H9 (cell line): Measurements from ENCODE around the gene USP8. TPM values are rescaled to one million over a fixed set of nuclear protein-coding genes. Genes with fewer than 3 reads are reported as not detected.

Source experiments
- DNase-seq: peaks from one replicate; pipeline ENCODE4 v3.0.0-alpha.2; 2017
- H2AFZ ChIP-seq: one replicate; pipeline ENCODE4 v1.6.1; 2013; ENCODE audit warnings: mild to moderate bottlenecking, low read length, control low read depth, moderate library complexity
- H2AK5ac ChIP-seq: 2 replicates; pipeline ENCODE4 v1.6.1; 2013; ENCODE audit warnings: low read length, control low read depth, mixed read lengths; ENCODE audit not compliant: insufficient read length
- H2BK120ac ChIP-seq: one replicate; pipeline ENCODE4 v1.6.1; 2013; ENCODE audit warnings: low read depth, mild to moderate bottlenecking, low read length, control low read depth, inconsistent platforms; ENCODE audit not compliant: poor library complexity, severe bottlenecking
- H2BK12ac ChIP-seq: 2 replicates; pipeline ENCODE4 v1.6.1; 2013; ENCODE audit warnings: low read length, control low read depth, mixed read lengths, low read depth; ENCODE audit not compliant: insufficient read length
- H2BK15ac ChIP-seq: 2 replicates; pipeline ENCODE4 v1.6.1; 2013; ENCODE audit warnings: low read depth, low read length, control low read depth
- H2BK20ac ChIP-seq: one replicate; pipeline ENCODE4 v1.6.1; 2013; ENCODE audit warnings: low read depth, mild to moderate bottlenecking, low read length, control low read depth, inconsistent platforms; ENCODE audit not compliant: poor library complexity, severe bottlenecking
- H2BK5ac ChIP-seq: 2 replicates; pipeline ENCODE4 v1.6.1; 2013; ENCODE audit warnings: low read length, control low read depth, mixed read lengths; ENCODE audit not compliant: insufficient read length
- H3K14ac ChIP-seq: 2 replicates; pipeline ENCODE4 v1.6.1; 2013; ENCODE audit warnings: low read length, control low read depth; ENCODE audit not compliant: insufficient read depth
- H3K18ac ChIP-seq: 2 replicates; pipeline ENCODE4 v1.6.1; 2013; ENCODE audit warnings: low read depth, mild to moderate bottlenecking, mixed read lengths, low read length, control low read depth; ENCODE audit not compliant: insufficient read length
- H3K23ac ChIP-seq: 2 replicates; pipeline ENCODE4 v1.6.1; 2013; ENCODE audit warnings: low read length, control low read depth, mixed read lengths, low read depth; ENCODE audit not compliant: insufficient read length
- H3K23me2 ChIP-seq: 2 replicates; pipeline ENCODE4 v1.6.1; 2013; ENCODE audit warnings: low read depth, mild to moderate bottlenecking, mixed read lengths, low read length, control low read depth; ENCODE audit not compliant: insufficient read length, poor library complexity, severe bottlenecking
- H3K27ac ChIP-seq: 2 replicates; pipeline ENCODE4 v1.5.1; 2013; ENCODE audit warnings: low read length, control low read depth, mixed read lengths, low read depth; ENCODE audit not compliant: insufficient read length
- H3K27me3 ChIP-seq: 2 replicates; pipeline ENCODE4 v1.6.1; 2013; ENCODE audit warnings: low read length, control low read depth, inconsistent platforms; ENCODE audit not compliant: insufficient read depth
- H3K4ac ChIP-seq: 2 replicates; pipeline ENCODE4 v1.6.1; 2013; ENCODE audit warnings: low read depth, mild to moderate bottlenecking, control low read depth, inconsistent platforms, low read length, moderate library complexity
- H3K4me1 ChIP-seq: 2 replicates; pipeline ENCODE4 v1.6.1; 2013; ENCODE audit warnings: low read length, control low read depth, inconsistent platforms; ENCODE audit not compliant: insufficient read depth
- H3K4me2 ChIP-seq: 2 replicates; pipeline ENCODE4 v1.6.1; 2013; ENCODE audit warnings: low read length, control low read depth, mixed read lengths; ENCODE audit not compliant: insufficient read length, insufficient read depth
- H3K56ac ChIP-seq: 2 replicates; pipeline ENCODE4 v1.6.1; 2013; ENCODE audit warnings: low read depth, mild to moderate bottlenecking, mixed read lengths, low read length, control low read depth; ENCODE audit not compliant: insufficient read length
- H3K79me1 ChIP-seq: 2 replicates; pipeline ENCODE4 v1.6.1; 2013; ENCODE audit warnings: low read depth, mild to moderate bottlenecking, moderate library complexity, low read length, control low read depth, inconsistent platforms; ENCODE audit not compliant: insufficient read depth, poor library complexity, severe bottlenecking
- H3K79me2 ChIP-seq: 2 replicates; pipeline ENCODE4 v1.6.1; 2013; ENCODE audit warnings: low read length, control low read depth, inconsistent platforms; ENCODE audit not compliant: insufficient read depth
- H3K9ac ChIP-seq: 2 replicates; pipeline ENCODE4 v1.6.1; 2013; ENCODE audit warnings: low read length, control low read depth, mixed read lengths; ENCODE audit not compliant: insufficient read length; ENCODE audit errors: extremely low read depth
- H3K9me3 ChIP-seq: one replicate; pipeline ENCODE4 v1.6.1; 2013; ENCODE audit warnings: low read depth, low read length, inconsistent platforms; ENCODE audit not compliant: control insufficient read depth
- H3T11ph ChIP-seq: one replicate; pipeline ENCODE4 v1.6.1; 2013; ENCODE audit warnings: mild to moderate bottlenecking, low read length, control low read depth, inconsistent platforms
- H4K20me1 ChIP-seq: one replicate; pipeline ENCODE4 v1.6.1; 2013; ENCODE audit not compliant: control insufficient read depth, insufficient read length, insufficient read depth
- H4K5ac ChIP-seq: 2 replicates; pipeline ENCODE4 v1.6.1; 2013; ENCODE audit warnings: low read depth, mild to moderate bottlenecking, mixed read lengths, low read length, control low read depth; ENCODE audit not compliant: insufficient read length
- H4K8ac ChIP-seq: replicated peaks from 2 replicates; pipeline ENCODE4 v1.6.1; 2013; ENCODE audit warnings: low read length, control low read depth, mixed read lengths, low read depth; ENCODE audit not compliant: insufficient read length
- H4K91ac ChIP-seq: 2 replicates; pipeline ENCODE4 v1.6.1; 2013; ENCODE audit warnings: low read depth, mild to moderate bottlenecking, moderate library complexity, mixed read lengths, low read length, control low read depth; ENCODE audit not compliant: insufficient read length
- H3K27ac Mint-ChIP-seq, 3 experiments: 2 replicates in 2 of 3; 3 replicates in 1 of 3; pipeline ENCODE4 v1.8.0; 2020 to 2021; ENCODE audit warnings: mixed read lengths in 3 of 3, mild to moderate bottlenecking in 1 of 3, moderate library complexity in 1 of 3
- H3K27me3 Mint-ChIP-seq: 2 replicates; pipeline ENCODE4 v1.8.0; 2021; ENCODE audit warnings: low read depth, mild to moderate bottlenecking, moderate library complexity, mixed read lengths
- H3K36me3 Mint-ChIP-seq, 3 experiments: 2 replicates in 2 of 3; 3 replicates in 1 of 3; pipeline ENCODE4 v1.8.0; 2020 to 2021; ENCODE audit warnings: low read depth in 3 of 3, mixed read lengths in 3 of 3; ENCODE audit not compliant: insufficient read depth in 1 of 3
- H3K4me1 Mint-ChIP-seq, 2 experiments: 2 replicates each; pipeline ENCODE4 v1.8.0; 2020; ENCODE audit warnings: mixed read lengths in 2 of 2
- H3K4me3 Mint-ChIP-seq, 2 experiments: 2 replicates in 1 of 2; 3 replicates in 1 of 2; pipeline ENCODE4 v1.8.0; 2020 to 2021; ENCODE audit warnings: mild to moderate bottlenecking in 2 of 2, mixed read lengths in 2 of 2, moderate library complexity in 1 of 2
- H3K9me3 Mint-ChIP-seq, 2 experiments: 2 replicates in 1 of 2; 3 replicates in 1 of 2; pipeline ENCODE4 v1.8.0; 2020; ENCODE audit warnings: mild to moderate bottlenecking in 2 of 2, mixed read lengths in 2 of 2, moderate library complexity in 1 of 2
- CTCF ChIP-seq: fragments of 200-600 bp; sonication (generic); conservative IDR thresholded peaks from 3 replicates; pipeline ENCODE4 v1.8.0; 2021; ENCODE audit warnings: antibody characterized with exemption, mild to moderate bottlenecking
- WGBS: extraction: QIAGEN DNeasy Blood & Tissue Kit; methylation state at CpG from one replicate; pipeline ENCODE4 v1.1.7; 2013; ENCODE audit warnings: missing lambda C conversion rate, low lambda C conversion rate, mixed read lengths; ENCODE audit not compliant: insufficient read length; ENCODE audit errors: extremely low coverage; 5-methylcytosine and 5-hydroxymethylcytosine counted together
- total RNA-seq: library from RNA; stranded (reverse); gene quantifications from 2 replicates; pipeline ENCODE4 v1.2.1, GENCODE V29; 2021

Gene USP8
- total RNA-seq, 1 experiment from 2014 or later, result 67.1 TPM

GRCh38 chr15:50563756-50564155 is 139.6 kb downstream of the USP8 start:
- Histone ChIP-seq H2BK5ac (no peak overlapping the region), H3K27ac (no peak overlapping the region)

More at GRCh38 chr15:50563756-50564155, 139.6 kb downstream of the USP8 start:
- Histone ChIP-seq H3K27me3 (no peaks in the 10 kb centered on the region), H4K8ac (no peak overlapping the region), H2AFZ (no peak overlapping the region), H3K56ac (no peak overlapping the region), H2BK12ac (no peak overlapping the region), H3K23me2 (no peaks in the 10 kb centered on the region), H2BK120ac (no peak overlapping the region), H3T11ph (no peak overlapping the region), H3K4ac (no peak overlapping the region), H2AK5ac (no peak overlapping the region), H3K79me1 (no peaks in the 10 kb centered on the region), H3K9ac (no peak overlapping the region), H3K9me3 (no peaks in the 10 kb centered on the region), H2BK20ac (no peak overlapping the region), H4K91ac (no peak overlapping the region), H3K18ac (no peak overlapping the region), H4K20me1 (no peaks in the 10 kb centered on the region), H4K5ac (no peak overlapping the region), H2BK15ac (no peak overlapping the region), H3K23ac (no peak overlapping the region), H3K79me2 (no peaks in the 10 kb centered on the region), H3K14ac (no peak overlapping the region), H3K4me2 (no peak overlapping the region), H3K4me1 (no peaks in the 10 kb centered on the region)
- H3K9me3 Mint-ChIP-seq, result no peaks in the 10 kb centered on the region
- H3K4me1 Mint-ChIP-seq, result no peaks in the 10 kb centered on the region
- peaks cover 7 to 44% (median 30%) of the 10 kb centered on the region in 3 experiments; a peak in 6 of 7 replicates for H3K36me3 Mint-ChIP-seq
- H3K27ac Mint-ChIP-seq, result peak overlapping the region in 1 of 3 experiments; percentile 49; a peak in 1 of 7 replicates
- H3K27me3 Mint-ChIP-seq, result no peaks in the 10 kb centered on the region
- TF ChIP-seq CTCF, result no peak
- WGBS, result no CpG with 5 or more reads among the region's 4 CpGs
- DNase-seq, result no peak
- H3K4me3 Mint-ChIP-seq, result no peak overlapping the region

Other genes with a start within 250 kb of the USP8 start
- 6.2 and 7.0 TPM in 2 replicates for gene SLC27A2, start 242.2 kb upstream of the USP8 start, total RNA-seq
- gene HDC, start 158.7 kb upstream of the USP8 start, total RNA-seq, result not detected in 2 replicates
- 43.2 and 45.0 TPM in 2 replicates for gene GABPB1, start 69.2 kb upstream of the USP8 start, total RNA-seq
- gene USP50, start 122.3 kb downstream of the USP8 start, total RNA-seq, result not detected in 2 replicates